Measurements from ENCODE around the gene NDUFV3.
A peak's percentile ranks its signal among the peaks of the same experiment; 100 is the strongest.

NDUFV3 gene

DNA sequence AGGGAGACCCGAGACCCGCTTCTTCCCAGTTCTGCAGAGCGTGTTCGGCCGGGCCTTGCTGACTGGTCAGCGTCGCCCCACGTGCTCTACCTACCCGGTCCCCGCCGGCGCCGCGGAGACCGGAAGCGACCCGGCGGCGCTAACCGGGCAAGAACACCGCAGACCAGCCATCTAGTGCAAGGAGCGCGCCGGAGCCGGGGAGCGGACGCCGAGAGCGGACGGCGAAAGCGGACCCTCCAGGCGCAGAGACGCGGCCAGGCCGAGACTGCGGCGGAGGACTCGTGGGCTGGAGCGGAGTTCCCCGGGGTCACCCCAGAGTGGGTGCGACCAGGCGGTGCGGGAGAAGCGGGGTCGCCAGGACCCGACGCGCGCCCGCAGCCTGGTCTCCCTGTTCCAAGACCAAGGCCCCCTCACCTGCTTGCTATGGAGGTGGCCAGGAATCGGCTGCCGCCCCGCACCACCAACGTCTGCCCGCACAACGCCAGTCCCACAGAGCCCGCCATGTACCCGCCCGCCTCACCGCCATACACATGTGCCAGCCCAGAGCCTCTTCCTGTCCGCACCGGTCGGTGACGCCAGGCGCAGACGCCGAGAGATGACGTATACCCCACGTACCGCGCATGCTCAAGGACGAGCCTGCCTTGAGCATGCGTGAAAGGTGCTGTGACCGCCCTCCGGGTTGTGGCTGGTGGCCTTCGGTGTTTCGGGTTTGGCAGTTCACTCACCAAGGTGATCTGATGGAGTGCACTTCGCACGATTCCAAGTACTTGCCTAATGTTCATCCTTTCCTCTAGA lies 13.9 kb upstream of the NDUFV3 start, which contains the start of gene WDR4:
TSS of gene WDR4 (minus strand) at position 547 of the 795 bp plus-strand sequence. CDS start at position 503, 44 bp downstream.
- peak within 1 kb of the TSS; percentile 93 for H3K27ac ChIP-seq
- TF ChIP-seq, protein P1, sequence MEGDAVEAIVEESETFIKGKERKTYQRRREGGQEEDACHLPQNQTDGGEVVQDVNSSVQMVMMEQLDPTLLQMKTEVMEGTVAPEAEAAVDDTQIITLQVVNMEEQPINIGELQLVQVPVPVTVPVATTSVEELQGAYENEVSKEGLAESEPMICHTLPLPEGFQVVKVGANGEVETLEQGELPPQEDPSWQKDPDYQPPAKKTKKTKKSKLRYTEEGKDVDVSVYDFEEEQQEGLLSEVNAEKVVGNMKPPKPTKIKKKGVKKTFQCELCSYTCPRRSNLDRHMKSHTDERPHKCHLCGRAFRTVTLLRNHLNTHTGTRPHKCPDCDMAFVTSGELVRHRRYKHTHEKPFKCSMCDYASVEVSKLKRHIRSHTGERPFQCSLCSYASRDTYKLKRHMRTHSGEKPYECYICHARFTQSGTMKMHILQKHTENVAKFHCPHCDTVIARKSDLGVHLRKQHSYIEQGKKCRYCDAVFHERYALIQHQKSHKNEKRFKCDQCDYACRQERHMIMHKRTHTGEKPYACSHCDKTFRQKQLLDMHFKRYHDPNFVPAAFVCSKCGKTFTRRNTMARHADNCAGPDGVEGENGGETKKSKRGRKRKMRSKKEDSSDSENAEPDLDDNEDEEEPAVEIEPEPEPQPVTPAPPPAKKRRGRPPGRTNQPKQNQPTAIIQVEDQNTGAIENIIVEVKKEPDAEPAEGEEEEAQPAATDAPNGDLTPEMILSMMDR (IDR thresholded peaks at IDR 0.05) = no peak
- no peak for TF ChIP-seq ZFX (IDR thresholded peaks at IDR 0.05; ENCODE audit: borderline replicate concordance)

DNA sequence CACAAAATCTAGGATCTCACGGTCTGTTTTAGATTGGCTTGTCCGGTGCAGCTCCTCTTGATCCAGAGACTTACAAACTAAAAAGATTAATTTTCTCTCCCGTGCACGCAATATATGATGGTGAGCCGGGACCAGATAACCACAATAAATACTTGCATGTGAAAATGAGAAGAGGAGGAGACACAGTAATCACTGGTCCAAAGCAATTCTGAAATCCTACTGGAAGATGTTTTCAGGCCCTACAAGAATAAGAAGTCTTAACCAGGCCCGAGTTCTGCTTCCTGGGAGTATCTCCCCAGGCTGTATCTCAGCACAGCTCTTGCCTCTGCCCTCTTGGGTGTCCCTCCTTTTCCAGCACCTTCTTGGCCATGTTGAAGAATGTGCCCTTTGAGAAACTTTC lies 12.8 kb upstream of the NDUFV3 start:
- no peak for TF ChIP-seq ZFX (IDR thresholded peaks at IDR 0.05; ENCODE audit: borderline replicate concordance)
- TF ChIP-seq, protein P1 (IDR thresholded peaks at IDR 0.05) = no peak
- H3K27ac ChIP-seq = peak overlapping the region; percentile 93

DNA sequence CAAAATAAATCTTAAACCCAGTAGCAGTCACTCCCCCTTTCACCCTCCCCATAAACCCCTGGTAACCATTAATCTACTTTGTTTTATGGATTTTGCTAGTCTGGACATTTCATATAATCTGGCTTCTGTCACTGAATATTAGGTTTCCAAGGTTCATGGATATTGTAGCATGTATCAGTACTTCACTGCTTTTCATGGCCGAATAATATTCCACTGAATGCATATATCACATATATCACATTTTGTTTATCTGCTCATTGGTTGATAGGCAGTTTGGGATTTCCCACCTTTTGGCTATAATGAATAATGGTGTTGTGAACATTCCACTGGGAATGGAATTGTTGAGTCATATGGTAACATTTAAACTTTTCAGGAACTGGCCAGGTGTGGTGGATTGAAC lies 9.2 kb upstream of the NDUFV3 start:
- TF ChIP-seq, protein P1 (IDR thresholded peaks at IDR 0.05) = no peak
- TF ChIP-seq ZFX (IDR thresholded peaks at IDR 0.05; ENCODE audit: borderline replicate concordance) = no peak
- H3K27ac ChIP-seq = no peak overlapping the region

DNA sequence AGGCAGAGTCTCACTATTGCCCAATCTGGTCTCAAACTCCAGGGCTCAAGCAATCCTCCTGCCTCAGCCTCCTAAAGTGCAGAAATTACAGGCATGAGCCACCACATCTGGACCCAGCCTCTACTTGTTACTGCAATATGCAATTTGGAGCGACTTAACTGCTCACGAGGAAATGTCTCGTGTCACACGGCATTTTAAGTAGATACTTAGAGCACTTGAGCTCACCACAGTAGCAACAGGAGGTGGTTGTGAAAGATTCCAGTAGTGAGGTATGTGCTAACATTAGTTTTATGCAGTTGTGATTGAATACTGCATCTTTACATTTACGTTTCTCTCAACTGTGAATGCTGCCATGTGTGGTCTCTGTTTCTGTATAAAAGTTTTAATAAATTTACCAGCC lies 5.8 kb upstream of the NDUFV3 start:
- H3K27ac ChIP-seq = no peak overlapping the region
- TF ChIP-seq, protein P1 (IDR thresholded peaks at IDR 0.05) = no peak
- no peak for TF ChIP-seq ZFX (IDR thresholded peaks at IDR 0.05; ENCODE audit: borderline replicate concordance)

DNA sequence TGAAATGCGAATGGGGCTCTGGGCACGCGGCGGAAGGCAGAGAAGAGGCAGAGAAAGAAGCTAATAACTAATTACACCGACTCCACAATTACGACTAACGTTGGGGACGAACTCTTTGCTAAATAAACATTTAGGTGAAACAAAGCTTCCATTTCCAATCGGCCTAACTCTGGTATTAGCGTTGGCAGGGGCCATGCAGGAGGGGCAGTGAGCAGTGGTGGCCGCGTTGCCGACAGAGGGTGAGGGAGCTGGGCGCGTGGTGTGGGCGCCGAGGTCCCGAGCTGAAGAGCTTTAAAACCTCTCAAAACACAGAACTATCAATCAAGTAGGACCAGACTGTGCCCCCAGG lies 553 bp upstream of the NDUFV3 start:
- no peak for TF ChIP-seq ZFX (IDR thresholded peaks at IDR 0.05; ENCODE audit: borderline replicate concordance)
- TF ChIP-seq, protein P1 (IDR thresholded peaks at IDR 0.05) = no peak
- H3K27ac ChIP-seq = peak overlapping the region; percentile 90

DNA sequence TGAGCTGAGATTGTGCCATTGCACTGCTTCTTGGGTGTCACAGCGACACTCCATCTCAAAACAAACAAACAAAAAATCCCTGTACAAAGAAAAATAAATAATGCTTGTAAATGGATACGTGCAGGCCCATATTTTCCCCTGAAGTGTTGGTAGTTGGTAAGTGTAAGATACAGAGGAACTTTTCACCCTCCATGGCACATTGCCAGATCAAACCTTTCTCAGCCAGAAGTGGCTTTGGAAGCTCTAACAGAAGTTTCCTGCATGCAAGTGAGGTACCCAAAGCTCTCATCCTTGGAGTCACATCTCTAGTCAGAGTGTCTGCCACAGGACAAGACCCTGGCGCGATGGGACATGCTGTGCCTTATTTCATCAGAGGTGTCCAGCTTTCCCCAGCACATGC lies 7.3 kb downstream of the NDUFV3 start:
- TF ChIP-seq ZFX (IDR thresholded peaks at IDR 0.05; ENCODE audit: borderline replicate concordance) = no peak
- TF ChIP-seq, protein P1 (IDR thresholded peaks at IDR 0.05) = no peak
- no peak overlapping the region; the same call in 1 of the 2 replicates for H3K27ac ChIP-seq

DNA sequence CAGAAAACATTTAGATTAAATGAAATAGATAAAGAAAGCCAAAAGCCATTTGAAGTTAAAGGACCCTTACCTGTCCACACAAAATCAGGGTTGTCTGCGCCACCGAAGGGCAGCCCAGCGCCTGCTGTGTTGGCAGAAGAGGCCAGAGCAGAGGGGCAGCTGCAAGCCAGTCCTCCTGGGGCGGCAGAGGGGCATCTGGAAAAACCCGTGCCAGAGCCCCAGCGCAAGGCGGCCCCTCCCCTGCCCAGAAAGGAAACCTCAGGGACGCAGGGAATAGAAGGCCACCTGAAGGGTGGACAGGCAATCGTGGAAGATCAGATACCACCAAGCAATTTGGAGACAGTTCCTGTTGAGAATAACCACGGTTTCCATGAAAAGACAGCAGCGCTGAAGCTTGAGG lies 10.7 kb downstream of the NDUFV3 start:
- TF ChIP-seq ZFX (IDR thresholded peaks at IDR 0.05; ENCODE audit: borderline replicate concordance) = no peak
- TF ChIP-seq, protein P1 (IDR thresholded peaks at IDR 0.05) = no peak
- no peak overlapping the region for H3K27ac ChIP-seq
